Testis (tissue), 3 donors: ENCODE measurements around the gene FBXL3. TPM values are rescaled to one million over a fixed set of nuclear protein-coding genes. Genes with fewer than 3 reads are reported as not detected.
"Not testable (repeated sequence)": the region's sequence is repeated elsewhere in the genome, so short reads cannot be mapped to it uniquely, and the experiment has no call there.

Source experiments
- DNase-seq: peaks from one replicate; pipeline ENCODE4 v3.0.0-alpha.2; 2019
- H3K27ac ChIP-seq, 2 donors: fragments of 200-600 bp; sonication (generic); one replicate each; pipeline ENCODE4 v1.5.1; 2019
- H3K27me3 ChIP-seq: fragments of 200-600 bp; sonication (generic); one replicate; pipeline ENCODE4 v1.5.1; 2019
- H3K36me3 ChIP-seq: fragments of 200-600 bp; sonication (generic); one replicate; pipeline ENCODE4 v1.5.1; 2017; ENCODE audit warnings: low read depth; ENCODE audit errors: missing control alignments
- H3K4me1 ChIP-seq: fragments of 200-600 bp; sonication (generic); one replicate; pipeline ENCODE4 v1.5.1; 2019
- H3K4me3 ChIP-seq, 2 donors: fragments of 200-600 bp; sonication (generic); one replicate each; pipeline ENCODE4 v1.5.1; 2017 to 2019
- H3K9me3 ChIP-seq: fragments of 200-600 bp; sonication (generic); one replicate; pipeline ENCODE4 v1.5.1; 2017
- POLR2A ChIP-seq: fragments of 450-650 bp; IDR thresholded peaks from one replicate; pipeline ENCODE4 v1.6.1; 2017; ENCODE audit warnings: antibody characterized with exemption, mild to moderate bottlenecking, moderate library complexity
- whole genome bisulfite sequencing, 2 donors: methylation state at CpG; one replicate each; pipeline ENCODE4 v1.1.5; 2018; 5-methylcytosine and 5-hydroxymethylcytosine counted together
- intact Hi-C: fragments of 100-400 bp; cut with DNase I; formaldehyde crosslinking; loops from one replicate; pipeline ENCODE4 v1.15.1; 2023; ENCODE audit warnings: low total_unique reads
- polyA plus RNA-seq: library from polyadenylated mRNA; stranded (reverse); fragments of 350-450 nt; fragmentation: Illumina TruSeq; extraction: RNeasy Lipid Tissue Mini Kit (QIAGEN cat#74804); gene quantifications from one replicate; pipeline ENCODE4 v1.2.3, GENCODE V29; 2014; ENCODE audit warnings: low read depth, low replicate concordance; ENCODE audit not compliant: insufficient read depth
- total RNA-seq, 2 donors: library from RNA; depleted of rRNA; stranded (reverse); fragments of >200 nt; gene quantifications; one replicate each; pipeline ENCODE4 v1.2.3, GENCODE V29; 2016
- TF ChIP-seq, protein P1 (sequence below), 3 experiments: fragments of 450-650 bp in 2 of 3; fragments of 200-600 bp in 1 of 3; sonication (generic) in 1 of 3; IDR thresholded peaks; one replicate each; pipeline ENCODE4 v1.5.1; 2016 to 2019; ENCODE audit warnings: antibody characterized with exemption in 3 of 3, mild to moderate bottlenecking in 2 of 3, moderate library complexity in 1 of 3

FBXL3 gene
- total and polyA plus RNA-seq, 3 donors from 2014 or later: 51.0 to 111 (median 84.0) TPM

DNA sequence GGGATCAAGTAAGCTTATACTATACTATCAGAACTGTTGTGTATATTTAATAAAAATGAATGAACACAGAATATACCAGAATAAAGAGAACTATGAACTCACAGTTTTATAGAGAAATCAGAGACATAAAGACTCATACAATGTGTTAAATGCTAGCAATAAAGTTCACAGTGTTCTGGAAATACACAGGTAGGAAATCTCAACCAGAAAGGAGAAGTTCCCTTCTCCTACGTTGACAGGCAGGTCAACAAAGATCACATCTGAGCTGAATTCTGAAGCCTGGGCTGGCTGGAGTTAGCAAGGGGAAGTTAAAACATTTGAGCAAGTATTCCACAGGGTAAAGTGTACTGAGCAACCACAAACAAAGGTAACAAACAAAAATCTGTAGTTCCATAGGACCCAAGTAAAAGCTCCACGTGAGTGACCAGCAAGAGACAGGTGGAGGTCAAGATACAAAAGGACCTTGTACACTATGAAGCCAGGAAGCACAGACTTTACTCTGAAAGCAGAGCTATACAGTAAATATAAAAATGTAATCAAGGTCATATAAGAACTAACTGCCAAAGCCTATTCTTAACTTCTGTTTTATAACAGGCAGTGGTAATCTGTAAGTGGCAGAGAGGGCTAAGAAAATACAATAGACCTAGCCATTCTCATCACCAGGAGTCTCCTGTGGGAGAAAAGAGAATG lies 13.0 kb downstream of the FBXL3 start:
- intact Hi-C loops: no loop called here
- Histone ChIP-seq H3K36me3 (no peaks in the 10 kb centered on the region), H3K27ac (no peak overlapping the region), H3K4me3 (no peak overlapping the region), H3K9me3 (no peaks in the 10 kb centered on the region), H3K4me1 (peaks cover 6% of the 10 kb centered on the region), H3K27me3 (no peaks in the 10 kb centered on the region)
- no peak for TF ChIP-seq POLR2A
- TF ChIP-seq, protein P1, sequence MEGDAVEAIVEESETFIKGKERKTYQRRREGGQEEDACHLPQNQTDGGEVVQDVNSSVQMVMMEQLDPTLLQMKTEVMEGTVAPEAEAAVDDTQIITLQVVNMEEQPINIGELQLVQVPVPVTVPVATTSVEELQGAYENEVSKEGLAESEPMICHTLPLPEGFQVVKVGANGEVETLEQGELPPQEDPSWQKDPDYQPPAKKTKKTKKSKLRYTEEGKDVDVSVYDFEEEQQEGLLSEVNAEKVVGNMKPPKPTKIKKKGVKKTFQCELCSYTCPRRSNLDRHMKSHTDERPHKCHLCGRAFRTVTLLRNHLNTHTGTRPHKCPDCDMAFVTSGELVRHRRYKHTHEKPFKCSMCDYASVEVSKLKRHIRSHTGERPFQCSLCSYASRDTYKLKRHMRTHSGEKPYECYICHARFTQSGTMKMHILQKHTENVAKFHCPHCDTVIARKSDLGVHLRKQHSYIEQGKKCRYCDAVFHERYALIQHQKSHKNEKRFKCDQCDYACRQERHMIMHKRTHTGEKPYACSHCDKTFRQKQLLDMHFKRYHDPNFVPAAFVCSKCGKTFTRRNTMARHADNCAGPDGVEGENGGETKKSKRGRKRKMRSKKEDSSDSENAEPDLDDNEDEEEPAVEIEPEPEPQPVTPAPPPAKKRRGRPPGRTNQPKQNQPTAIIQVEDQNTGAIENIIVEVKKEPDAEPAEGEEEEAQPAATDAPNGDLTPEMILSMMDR (IDR thresholded peaks at IDR 0.05): no peak
- DNase-seq: no peak
- 50 to 59% methylated on average over 2 of the region's 2 CpGs for WGBS, 2 donors

- H3K36me3 ChIP-seq, H3K4me1 ChIP-seq, H3K27me3 ChIP-seq, H3K27ac ChIP-seq, intact Hi-C loops, DNase-seq, H3K4me3 ChIP-seq, H3K9me3 ChIP-seq: not testable (repeated sequence)
- 92 to 98% methylated on average over 5 of the region's 5 CpGs for WGBS, 2 donors
Observed at GRCh38 chr13:77009719-77010118, 17.2 kb downstream of the FBXL3 start.

DNA sequence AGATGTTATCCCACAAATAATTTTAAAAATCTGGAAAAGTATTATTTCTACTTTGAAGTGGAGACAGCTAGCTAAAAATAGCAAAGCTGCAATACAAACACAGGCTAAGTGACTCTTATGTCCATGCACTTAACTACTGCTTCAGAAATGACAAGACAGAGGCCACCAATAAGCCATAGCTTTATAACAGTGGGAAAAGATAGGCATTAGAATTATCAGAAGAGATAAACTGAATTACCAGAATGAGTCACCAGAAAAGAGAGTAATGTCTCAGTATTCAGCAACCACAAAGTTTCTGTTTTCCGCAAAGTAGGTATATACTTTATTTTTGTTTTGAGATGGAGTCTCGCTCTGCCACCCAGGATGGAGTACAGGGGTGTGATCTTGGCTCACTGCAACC lies 17.9 kb downstream of the FBXL3 start:
- Histone ChIP-seq H3K9me3 (no peaks in the 10 kb centered on the region), H3K27ac (peak overlapping the region in 1 of 2 donors; percentile 28), H3K4me3 (no peak overlapping the region), H3K27me3 (no peaks in the 10 kb centered on the region), H3K4me1 (peaks cover 4% of the 10 kb centered on the region), H3K36me3 (no peaks in the 10 kb centered on the region)
- intact Hi-C loops: no loop called here
- DNase-seq: no peak
- no peak for TF ChIP-seq POLR2A
- TF ChIP-seq, protein P1 (IDR thresholded peaks at IDR 0.05): no peak
- WGBS, 2 donors: 92 to 94% methylated on average over 2 of the region's 2 CpGs

DNA sequence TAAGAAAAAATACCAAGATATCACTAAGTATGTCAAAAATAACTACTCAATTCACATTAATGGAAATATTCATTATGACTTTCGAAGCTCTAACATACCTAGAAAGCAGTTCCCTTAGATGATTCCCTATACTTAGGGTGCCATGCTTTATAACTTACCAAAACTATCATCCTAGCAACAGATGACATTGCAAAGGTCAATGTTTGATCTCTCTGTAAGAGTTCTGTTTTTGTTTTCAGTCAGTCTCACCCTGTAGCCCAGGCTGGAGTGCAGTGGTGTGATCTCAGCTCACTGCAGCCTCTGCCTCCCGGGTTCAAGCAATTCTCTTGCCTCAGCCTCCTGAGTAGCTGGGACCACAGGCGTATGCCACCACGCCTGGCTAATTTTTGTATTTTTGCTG lies 18.6 kb downstream of the FBXL3 start:
- H3K36me3 ChIP-seq, DNase-seq, H3K27me3 ChIP-seq, H3K4me3 ChIP-seq, H3K4me1 ChIP-seq, H3K9me3 ChIP-seq, intact Hi-C loops: not testable (repeated sequence)
- peak overlapping the region in 1 of 2 donors; percentile 28 for H3K27ac ChIP-seq
- 90 to 94% methylated on average over 4 of the region's 4 CpGs for WGBS, 2 donors

- Histone ChIP-seq H3K27ac (peak overlapping the region in 1 of 2 donors; percentile 46), H3K27me3 (no peaks in the 10 kb centered on the region), H3K4me1 (peaks cover 14% of the 10 kb centered on the region), H3K36me3 (no peaks in the 10 kb centered on the region), H3K9me3 (no peaks in the 10 kb centered on the region), H3K4me3 (no peak overlapping the region)
- TF ChIP-seq, protein P1 (IDR thresholded peaks at IDR 0.05): peak in 2 of 3 experiments; percentile 52 to 65
- TF ChIP-seq POLR2A: no peak
- no peak for DNase-seq
- WGBS, 2 donors: 59 to 66% methylated on average over 7 of the region's 7 CpGs
- intact Hi-C loops: no loop called here
Observed at GRCh38 chr13:77002590-77003190, 24.3 kb downstream of the FBXL3 start.
